Thymus (tissue), 11 donors: ENCODE results near the gene SEPTIN3. TPM values are rescaled to one million over a fixed set of nuclear protein-coding genes. Genes with fewer than 3 reads are reported as not detected.

ENCODE experiments used
- DNase-seq, 9 donors: peaks; one replicate each; pipeline ENCODE4 v3.0.0-alpha.2; 2013; ENCODE audit warnings: low spot score in 9 of 9, low read depth in 6 of 9, missing footprints in 1 of 9
- H3K27ac ChIP-seq, 2 donors: one replicate each; pipeline ENCODE4 v1.5.1; 2013; ENCODE audit warnings: control low read depth in 1 of 2, low read depth in 1 of 2, low read length in 1 of 2, mild to moderate bottlenecking in 1 of 2, moderate library complexity in 1 of 2
- H3K27me3 ChIP-seq, 2 donors: one replicate each; pipeline ENCODE4 v1.5.1; 2013; ENCODE audit warnings: low read length in 1 of 2; ENCODE audit not compliant: control insufficient read depth in 2 of 2, insufficient read depth in 1 of 2
- H3K36me3 ChIP-seq, 2 donors: one replicate each; pipeline ENCODE4 v1.5.1; 2013; ENCODE audit warnings: low read length in 1 of 2, mild to moderate bottlenecking in 1 of 2, moderate library complexity in 1 of 2; ENCODE audit not compliant: control insufficient read depth in 2 of 2, insufficient read depth in 2 of 2
- H3K4me1 ChIP-seq, 2 donors: one replicate each; pipeline ENCODE4 v1.5.1; 2013; ENCODE audit warnings: low read length in 2 of 2; ENCODE audit not compliant: control insufficient read depth in 2 of 2, insufficient read depth in 2 of 2
- H3K4me3 ChIP-seq, 2 donors: one replicate each; pipeline ENCODE4 v1.5.1; 2013; ENCODE audit warnings: low read length in 2 of 2, control low read depth in 1 of 2, mild to moderate bottlenecking in 1 of 2
- H3K9me3 ChIP-seq, 2 donors: one replicate each; pipeline ENCODE4 v1.5.1; 2013; ENCODE audit warnings: low read length in 1 of 2, mild to moderate bottlenecking in 1 of 2; ENCODE audit not compliant: control insufficient read depth in 2 of 2, insufficient read depth in 1 of 2
- WGBS: extraction: QIAGEN DNeasy Blood & Tissue Kit; methylation state at CpG from one replicate; pipeline ENCODE4 v1.1.7; 2013; 5-methylcytosine and 5-hydroxymethylcytosine counted together
- polyA plus RNA-seq: library from polyadenylated mRNA; stranded (reverse); fragments of 200-250 nt; gene quantifications from one replicate; pipeline ENCODE4 v1.2.3, GENCODE V29; 2013
- total RNA-seq: library from RNA; stranded (reverse); fragments of 120-200 nt; gene quantifications from one replicate; pipeline ENCODE4 v1.2.4, GENCODE V29; 2013
- donor health status: healthy.

Gene SEPTIN3
- total and polyA plus RNA-seq, 2 donors = 0.90 to 1.2 TPM

DNA sequence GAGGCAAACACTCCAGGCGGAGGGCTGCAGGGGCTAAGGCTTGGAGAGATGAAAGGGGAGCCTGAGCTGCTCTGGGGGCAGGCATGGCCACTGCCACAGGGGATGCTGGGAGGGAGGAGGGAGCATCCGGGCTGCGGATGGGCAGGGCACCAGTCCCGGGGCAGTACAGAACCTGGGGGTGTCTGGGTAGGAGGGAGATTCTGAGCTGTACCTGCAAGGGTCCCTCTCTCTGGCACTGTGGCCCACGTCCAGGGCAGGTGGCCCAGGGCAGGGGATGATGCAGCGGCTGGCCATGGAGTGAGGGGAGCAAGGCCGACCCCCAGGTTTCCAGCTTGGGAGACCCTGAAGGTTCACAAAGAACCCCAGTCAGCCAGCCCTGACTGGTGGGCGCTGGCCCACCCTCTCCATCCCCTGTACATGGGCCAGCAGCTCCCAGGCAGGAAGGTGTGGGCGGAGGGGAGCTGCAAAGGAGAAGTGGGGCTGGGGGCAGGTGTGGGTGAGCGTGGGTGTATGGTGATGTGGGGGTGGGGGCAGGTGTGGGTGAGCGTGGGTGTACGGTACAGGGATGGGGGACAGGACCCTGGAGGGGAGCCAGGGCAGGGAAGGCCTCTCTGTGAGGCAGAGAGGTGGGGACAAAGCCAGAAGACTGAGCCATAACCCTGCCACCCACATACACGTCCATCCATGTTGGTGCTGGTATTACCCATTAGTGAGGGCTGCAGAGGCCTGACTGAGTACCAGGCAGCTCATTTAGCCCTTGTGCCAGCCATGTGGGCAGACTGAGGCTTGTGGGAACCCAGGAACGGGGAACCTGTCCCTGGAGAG, 40.4 kb upstream of the SEPTIN3 start:
- 78% methylated on average over 14 of the region's 14 CpGs for WGBS
- Histone ChIP-seq H3K4me3 (no peak overlapping the region), H3K27ac (no peak overlapping the region), H3K27me3 (peaks cover 21 to 47% of the 10 kb centered on the region in 2 donors), H3K4me1 (peaks cover 2 to 35% of the 10 kb centered on the region in 2 donors), H3K36me3 (peaks cover 3% of the 10 kb centered on the region in 2 donors), H3K9me3 (peaks cover 0 to 3% of the 10 kb centered on the region in 2 donors)
- DNase-seq = no peak

DNA sequence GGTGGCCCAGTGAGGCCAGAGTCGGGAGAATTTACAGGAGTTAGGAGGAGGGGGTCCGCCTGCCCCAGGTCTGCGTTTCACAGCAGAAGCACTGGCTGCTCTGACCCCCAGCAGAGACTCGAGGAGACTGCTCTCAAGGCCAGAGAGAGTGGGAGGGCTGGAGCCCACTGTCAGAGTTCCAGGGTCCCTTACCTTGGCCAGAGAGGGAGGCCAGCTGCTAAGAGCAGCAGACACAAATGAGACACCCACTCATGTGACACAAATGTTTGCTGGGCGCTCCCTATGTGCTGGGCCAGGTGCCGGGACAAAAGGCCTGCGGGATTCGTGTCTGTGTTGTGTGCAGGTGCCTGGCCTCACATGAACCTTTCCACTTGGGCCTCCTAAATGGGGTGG, 39.8 kb upstream of the SEPTIN3 start:
- Histone ChIP-seq H3K4me1 (peaks cover 2 to 39% of the 10 kb centered on the region in 2 donors), H3K27me3 (peaks cover 21 to 43% of the 10 kb centered on the region in 2 donors), H3K36me3 (peaks cover 3% of the 10 kb centered on the region in 2 donors), H3K27ac (no peak overlapping the region), H3K9me3 (peaks cover 0 to 3% of the 10 kb centered on the region in 2 donors), H3K4me3 (no peak overlapping the region)
- 94% methylated on average over 8 of the region's 8 CpGs for WGBS
- DNase-seq = no peak

DNA sequence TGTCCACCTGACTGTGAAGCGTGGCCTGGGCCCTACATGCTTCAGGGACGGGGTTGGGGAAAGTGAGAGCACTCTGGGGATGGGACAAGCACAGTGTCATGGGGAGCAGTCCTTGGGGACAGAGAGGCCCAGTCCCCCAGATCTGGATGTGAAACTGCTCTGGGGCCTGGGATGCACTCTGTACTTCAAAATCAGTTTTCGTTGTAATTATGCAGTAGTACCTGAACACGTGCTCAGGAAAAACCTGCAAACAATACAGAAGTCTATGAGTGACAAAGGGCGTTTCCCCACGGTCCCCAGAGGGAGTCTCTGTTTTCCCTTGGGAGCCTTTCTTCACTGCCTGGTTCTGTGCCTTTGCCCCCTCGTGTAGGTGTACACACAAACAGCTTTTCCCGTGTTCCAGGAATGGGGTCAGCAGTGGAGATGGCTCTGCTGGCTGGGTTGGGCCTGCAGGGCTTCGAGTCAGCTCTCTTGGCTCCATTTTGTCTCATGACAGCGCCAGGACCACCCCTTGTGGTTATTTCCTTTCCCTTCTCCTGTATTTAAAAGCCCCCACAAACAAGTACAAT, 37.5 kb upstream of the SEPTIN3 start:
- peaks cover 3 to 23% of the 10 kb centered on the region in 2 donors for H3K27me3 ChIP-seq
- H3K4me3 ChIP-seq = no peak overlapping the region
- DNase-seq = no peak
- H3K4me1 ChIP-seq = peaks cover 2 to 31% of the 10 kb centered on the region in 2 donors
- H3K27ac ChIP-seq = no peak overlapping the region
- peaks cover 0 to 3% of the 10 kb centered on the region in 2 donors for H3K9me3 ChIP-seq
- 95% methylated on average over 10 of the region's 10 CpGs for WGBS
- peaks cover 9 to 19% of the 10 kb centered on the region in 2 donors for H3K36me3 ChIP-seq

DNA sequence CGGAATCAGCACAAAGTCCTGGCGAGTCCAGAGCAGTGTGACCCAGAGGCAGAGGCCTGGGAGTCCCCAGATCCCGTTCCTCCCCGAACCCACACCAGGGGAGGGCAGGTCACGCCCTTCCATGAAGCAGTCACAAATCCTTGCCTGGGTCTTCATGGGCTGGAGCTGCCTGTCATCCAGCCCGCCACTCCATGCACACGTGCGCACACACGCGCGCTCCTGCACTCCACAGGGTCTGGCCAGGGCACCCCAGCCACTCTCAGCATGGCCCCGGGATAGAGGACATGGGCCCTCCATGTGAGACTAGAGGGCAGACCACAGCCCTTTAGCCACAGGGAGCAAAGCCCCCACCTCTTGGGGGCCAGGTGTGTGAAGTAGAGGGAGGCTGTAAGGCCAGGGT, 36.9 kb upstream of the SEPTIN3 start:
- Histone ChIP-seq H3K27ac (no peak overlapping the region), H3K36me3 (peaks cover 14 to 22% of the 10 kb centered on the region in 2 donors), H3K27me3 (peaks cover 0 to 17% of the 10 kb centered on the region in 2 donors), H3K4me1 (peaks cover 2 to 26% of the 10 kb centered on the region in 2 donors), H3K9me3 (peaks cover 0 to 3% of the 10 kb centered on the region in 2 donors), H3K4me3 (no peak overlapping the region)
- 97% methylated on average over 12 of the region's 12 CpGs for WGBS
- DNase-seq = no peak

DNA sequence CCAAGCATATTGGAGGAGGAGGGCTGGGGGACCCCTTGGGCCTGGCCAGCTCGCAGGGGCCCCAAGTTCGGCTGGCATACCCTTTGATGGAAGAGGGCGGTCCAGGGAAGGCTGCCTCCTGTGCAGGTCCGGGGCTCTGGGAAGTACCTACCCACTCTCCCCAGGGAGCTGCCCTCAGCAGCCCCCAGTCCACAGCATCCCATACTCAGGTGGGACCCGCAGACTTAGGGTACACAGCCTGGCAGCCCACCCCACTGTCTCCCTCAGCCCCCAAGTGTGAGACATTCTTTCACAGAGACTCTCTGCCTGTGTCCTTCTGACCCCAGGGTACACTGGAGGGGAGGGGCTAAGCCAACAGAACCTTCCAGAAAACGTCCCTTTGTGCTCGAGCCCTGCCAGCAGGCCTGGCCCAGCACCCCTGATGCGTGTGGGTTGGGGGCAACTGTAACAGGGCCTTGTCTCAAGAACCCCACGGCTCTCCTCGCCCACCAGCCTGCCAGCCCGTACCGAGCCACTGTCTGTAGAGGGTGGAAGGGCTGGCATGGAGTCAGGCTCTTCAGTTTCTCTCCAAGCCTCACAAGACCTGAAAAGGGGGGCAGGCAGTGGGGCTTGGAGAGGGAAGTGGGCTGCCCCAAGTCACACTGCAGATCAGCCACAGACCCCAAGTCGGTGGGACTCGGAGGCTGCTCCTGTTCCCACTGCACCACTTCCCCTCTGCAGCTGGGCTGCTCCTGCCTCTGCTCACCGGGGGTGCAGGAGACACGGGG, 35.6 kb upstream of the SEPTIN3 start:
- Histone ChIP-seq H3K36me3 (peaks cover 21 to 24% of the 10 kb centered on the region in 2 donors), H3K27me3 (peaks cover 0 to 5% of the 10 kb centered on the region in 2 donors), H3K4me1 (peaks cover 2 to 17% of the 10 kb centered on the region in 2 donors), H3K4me3 (no peak overlapping the region), H3K27ac (no peak overlapping the region), H3K9me3 (peaks cover 0 to 3% of the 10 kb centered on the region in 2 donors)
- DNase-seq = peak in 1 of 9 donors; percentile 40
- 55% methylated on average over 16 of the region's 16 CpGs for WGBS

DNA sequence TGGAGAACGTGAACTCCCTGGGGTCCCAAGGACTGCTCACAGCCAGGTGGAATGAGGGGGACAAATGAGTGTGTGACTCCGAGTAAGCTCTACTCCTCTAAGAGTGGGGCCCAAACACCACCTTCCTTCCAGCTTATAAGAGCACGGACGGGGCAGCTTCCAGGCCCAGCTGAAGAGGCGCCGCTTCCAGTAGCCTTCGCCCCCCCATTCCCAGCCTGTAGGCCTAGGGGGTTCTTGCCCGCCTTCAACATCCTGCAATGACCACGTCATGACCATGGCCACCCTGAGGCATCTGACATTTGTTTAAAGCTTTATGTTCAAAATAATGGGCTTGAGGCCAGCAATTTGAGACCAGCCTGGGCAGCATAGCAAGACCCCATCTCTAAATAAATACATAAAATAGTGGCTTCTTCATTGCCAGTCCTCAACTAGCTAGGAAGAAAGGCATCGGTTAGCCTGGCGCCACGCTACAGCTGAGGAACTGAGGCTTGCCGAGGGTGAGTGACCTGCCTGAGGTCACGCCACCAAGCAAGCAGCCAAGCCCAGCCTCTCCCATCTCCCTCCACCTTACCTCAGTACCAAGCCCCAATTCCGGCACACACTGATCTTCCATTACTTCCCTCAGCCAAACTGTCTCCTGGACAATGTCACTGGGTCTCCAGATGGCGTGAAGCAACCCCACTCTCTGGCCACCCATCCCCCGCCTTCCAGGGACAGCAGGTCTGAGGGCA, 34.8 kb upstream of the SEPTIN3 start:
- Histone ChIP-seq H3K9me3 (no peaks in the 10 kb centered on the region), H3K4me1 (peaks cover 0 to 14% of the 10 kb centered on the region in 2 donors), H3K27me3 (no peaks in the 10 kb centered on the region), H3K36me3 (peaks cover 29 to 31% of the 10 kb centered on the region in 2 donors), H3K27ac (no peak overlapping the region), H3K4me3 (no peak overlapping the region)
- no peak for DNase-seq
- 97% methylated on average over 17 of the region's 17 CpGs for WGBS

DNA sequence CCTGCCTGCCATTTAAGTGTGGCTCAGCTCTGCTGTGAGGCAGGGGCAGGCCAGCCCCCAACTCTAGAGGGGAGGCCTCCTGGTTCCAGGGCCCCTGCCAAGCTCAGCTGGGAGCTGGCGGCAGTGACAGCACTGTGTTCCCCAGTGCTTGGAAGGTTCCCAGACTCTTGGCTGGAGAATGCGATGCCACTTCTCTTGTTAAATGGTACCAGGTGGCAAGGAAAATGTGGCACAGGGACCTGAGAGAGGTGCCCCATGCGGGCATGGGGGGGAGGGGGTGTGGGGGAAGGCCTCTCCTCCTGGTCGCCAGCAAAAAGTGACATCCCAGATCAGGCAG, 34.3 kb upstream of the SEPTIN3 start:
- no peaks in the 10 kb centered on the region for H3K27me3 ChIP-seq
- H3K36me3 ChIP-seq = peaks cover 33% of the 10 kb centered on the region in 2 donors
- no peaks in the 10 kb centered on the region for H3K9me3 ChIP-seq
- H3K27ac ChIP-seq = no peak overlapping the region
- WGBS = 93% methylated on average over 4 of the region's 4 CpGs
- no peak for DNase-seq
- H3K4me1 ChIP-seq = peaks cover 0 to 16% of the 10 kb centered on the region in 2 donors
- H3K4me3 ChIP-seq = no peak overlapping the region

DNA sequence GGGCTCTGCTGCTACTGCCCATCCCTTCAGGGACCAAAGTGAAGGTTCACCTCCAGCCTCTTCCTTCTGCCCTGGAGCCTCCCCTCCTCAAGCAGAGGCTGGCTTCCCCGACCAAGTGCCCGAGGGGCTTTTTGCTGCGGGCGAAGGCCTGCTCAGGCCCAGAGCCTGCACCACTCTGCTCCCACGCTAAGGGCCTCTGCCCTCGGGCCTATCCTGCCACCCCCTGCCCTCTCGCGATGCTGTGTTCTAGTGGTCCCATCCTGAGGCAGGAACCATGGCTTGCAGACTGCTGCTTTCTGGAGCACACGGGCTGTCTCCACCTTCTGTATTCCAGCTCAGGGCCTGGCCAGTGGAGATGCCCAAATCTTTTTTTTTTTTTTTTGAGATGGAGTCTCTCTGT, 33.7 kb upstream of the SEPTIN3 start:
- 99% methylated on average over 9 of the region's 9 CpGs for WGBS
- no peak for DNase-seq
- no peaks in the 10 kb centered on the region for H3K27me3 ChIP-seq
- H3K9me3 ChIP-seq = no peaks in the 10 kb centered on the region
- peaks cover 0 to 18% of the 10 kb centered on the region in 2 donors for H3K4me1 ChIP-seq
- H3K27ac ChIP-seq = no peak overlapping the region
- peaks cover 34% of the 10 kb centered on the region in 2 donors for H3K36me3 ChIP-seq
- no peak overlapping the region for H3K4me3 ChIP-seq
